Fibroblast of upper back skin (primary cell): ENCODE results near the gene SLC25A33.

Experiments
- DNase-seq: peaks from one replicate; pipeline ENCODE4 v3.0.0-alpha.2; 2013

SLC25A33 gene

DNA sequence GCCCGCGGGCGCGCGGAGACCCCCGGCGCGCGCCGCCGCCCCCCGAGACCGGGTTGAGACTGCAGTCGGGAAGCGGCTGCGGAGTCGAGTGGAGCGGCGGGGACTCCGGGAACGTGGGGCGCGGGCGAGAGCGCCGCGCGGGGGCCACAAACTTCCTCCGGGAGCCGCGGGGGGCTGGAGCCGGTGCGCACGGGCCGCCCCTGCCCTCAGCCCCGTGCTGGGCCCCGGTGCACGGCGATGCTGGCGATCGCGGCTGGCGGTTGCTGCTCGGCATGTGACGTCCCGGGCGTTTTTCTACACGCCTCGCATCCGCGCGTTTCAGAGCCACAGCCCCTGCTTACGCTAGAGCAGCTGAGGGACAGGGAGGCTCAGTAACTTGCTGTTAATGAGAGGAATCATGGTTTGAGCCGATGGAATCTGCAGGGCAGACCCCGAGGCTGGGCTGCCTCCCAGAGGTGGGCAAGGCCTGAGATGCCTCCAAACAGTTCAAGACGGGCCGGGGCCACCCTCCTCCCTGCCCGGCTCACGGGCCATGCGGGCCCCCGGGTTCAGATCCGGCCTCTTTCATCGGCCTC lies 50.0 kb downstream of the SLC25A33 start:
- DNase-seq: no peak

GRCh38 chr1:9589719-9590157 lies 50.5 kb downstream of the SLC25A33 start:
- DNase-seq: no peak

DNA sequence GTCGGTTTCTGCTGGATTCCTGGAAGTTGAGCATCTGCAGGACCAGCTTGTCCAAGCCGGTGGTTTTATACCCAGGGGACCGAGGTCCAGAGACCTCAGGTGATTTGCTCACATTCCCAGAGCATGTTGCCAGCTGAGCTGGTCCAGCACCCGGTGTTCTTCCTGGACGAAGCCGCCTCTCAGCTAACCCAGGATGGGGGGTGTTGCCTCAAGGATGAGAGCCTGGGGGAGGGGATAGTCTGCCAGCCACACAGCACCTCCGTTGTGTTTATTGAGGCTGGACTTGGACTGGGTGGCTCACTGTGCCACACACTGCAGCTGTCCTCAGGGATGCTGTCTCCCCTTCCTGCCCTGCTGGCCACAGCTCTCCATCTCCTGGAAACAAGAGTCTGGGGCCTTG lies 50.9 kb downstream of the SLC25A33 start:
- no peak for DNase-seq

DNA sequence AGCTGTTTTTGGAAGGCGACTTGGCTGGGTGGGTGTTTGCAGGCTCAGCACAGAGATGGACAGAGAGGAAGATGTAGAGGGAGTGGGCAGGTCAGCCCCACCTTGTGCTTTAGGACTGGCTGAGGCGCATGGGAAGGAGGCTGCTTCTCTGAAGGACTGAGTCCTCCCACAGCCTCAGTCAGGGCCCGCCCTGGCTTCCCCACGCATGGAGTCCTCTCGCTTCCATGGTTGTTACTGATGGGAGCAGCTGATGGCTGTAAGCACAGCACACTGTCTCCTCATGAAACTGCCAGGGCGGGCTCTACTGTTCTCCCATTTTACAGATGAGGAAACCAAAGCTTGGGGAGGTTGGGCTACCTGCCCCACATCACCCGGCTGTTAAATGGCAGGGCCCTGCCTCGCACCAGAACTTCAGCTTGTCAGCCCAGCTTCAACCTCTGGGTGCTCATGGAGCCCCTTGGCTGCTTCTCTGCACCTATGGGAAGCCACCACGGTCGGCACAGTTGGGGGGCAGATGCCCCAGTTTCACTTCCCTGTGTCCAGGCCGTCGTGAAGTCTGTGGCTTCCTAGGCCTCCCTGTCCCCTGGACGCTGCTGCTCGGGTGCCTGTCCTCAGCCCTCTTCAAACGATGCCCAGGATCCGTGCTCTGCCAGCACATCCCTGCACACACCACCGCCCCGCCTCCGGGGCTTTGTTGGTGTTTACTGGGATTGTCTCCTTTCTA lies 51.8 kb downstream of the SLC25A33 start:
- no peak for DNase-seq

DNA sequence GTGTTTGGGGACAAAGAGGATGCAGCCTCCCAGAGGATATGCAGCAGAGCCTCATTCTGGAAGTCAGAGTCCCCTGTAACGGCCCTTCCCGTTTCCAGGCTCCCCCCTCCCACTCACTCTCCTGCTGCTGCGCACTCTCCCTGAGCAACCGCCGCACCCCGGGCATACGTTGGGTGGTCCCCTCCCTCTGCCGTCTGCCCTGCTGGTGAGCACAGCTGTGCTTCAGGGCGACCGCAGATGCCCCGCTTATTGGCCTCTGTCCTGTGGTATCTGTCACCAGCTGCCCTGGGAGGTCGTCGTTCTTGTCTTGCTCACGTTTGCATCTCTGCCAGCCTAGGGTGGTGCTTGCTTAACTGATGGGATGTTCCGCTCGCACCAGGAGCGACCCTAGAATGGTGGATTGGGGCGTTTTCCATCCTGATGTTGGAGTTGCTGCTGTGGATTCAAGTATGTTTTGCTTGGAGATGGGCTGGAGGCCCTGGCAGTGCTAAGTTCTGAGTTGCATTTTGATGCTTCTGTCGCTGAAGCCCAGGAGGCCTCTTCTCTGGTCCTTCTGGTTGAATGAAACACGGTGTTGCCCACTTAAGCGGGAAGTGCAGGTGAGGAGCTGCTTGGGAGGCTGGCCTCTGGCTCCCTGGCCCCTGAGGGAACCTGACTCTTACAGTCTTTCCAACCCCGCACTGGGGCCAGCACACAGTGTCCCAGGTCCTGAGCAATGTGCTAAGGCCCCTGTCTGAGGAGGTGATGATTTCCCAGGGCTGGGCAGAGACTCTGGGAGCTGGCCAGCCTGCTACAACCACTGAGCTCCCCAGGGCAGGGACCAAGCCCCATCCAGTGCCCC lies 52.6 kb downstream of the SLC25A33 start:
- DNase-seq: no peak

GRCh38 chr1:9592510-9593075 lies 53.3 kb downstream of the SLC25A33 start:
- DNase-seq: no peak

DNA sequence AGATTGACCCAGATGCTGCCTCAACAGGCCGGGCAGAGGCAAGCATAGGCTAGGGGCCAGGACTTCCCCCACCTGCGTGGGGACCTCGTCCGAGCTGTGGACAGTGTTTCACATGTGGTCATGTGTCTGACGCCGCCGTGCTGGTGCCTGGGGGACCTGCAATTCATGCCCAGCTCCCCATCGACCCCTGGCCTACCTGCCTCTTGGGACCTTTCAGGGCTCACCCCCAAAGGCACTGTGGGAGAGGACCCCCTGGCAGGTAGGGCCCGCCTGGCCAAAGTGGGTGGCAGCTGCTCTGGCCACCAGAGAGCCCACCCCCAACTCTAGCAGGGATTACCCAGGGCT lies 53.9 kb downstream of the SLC25A33 start:
- no peak for DNase-seq

GRCh38 chr1:9593492-9594465 lies 54.5 kb downstream of the SLC25A33 start:
- DNase-seq: peak; percentile 62

DNA sequence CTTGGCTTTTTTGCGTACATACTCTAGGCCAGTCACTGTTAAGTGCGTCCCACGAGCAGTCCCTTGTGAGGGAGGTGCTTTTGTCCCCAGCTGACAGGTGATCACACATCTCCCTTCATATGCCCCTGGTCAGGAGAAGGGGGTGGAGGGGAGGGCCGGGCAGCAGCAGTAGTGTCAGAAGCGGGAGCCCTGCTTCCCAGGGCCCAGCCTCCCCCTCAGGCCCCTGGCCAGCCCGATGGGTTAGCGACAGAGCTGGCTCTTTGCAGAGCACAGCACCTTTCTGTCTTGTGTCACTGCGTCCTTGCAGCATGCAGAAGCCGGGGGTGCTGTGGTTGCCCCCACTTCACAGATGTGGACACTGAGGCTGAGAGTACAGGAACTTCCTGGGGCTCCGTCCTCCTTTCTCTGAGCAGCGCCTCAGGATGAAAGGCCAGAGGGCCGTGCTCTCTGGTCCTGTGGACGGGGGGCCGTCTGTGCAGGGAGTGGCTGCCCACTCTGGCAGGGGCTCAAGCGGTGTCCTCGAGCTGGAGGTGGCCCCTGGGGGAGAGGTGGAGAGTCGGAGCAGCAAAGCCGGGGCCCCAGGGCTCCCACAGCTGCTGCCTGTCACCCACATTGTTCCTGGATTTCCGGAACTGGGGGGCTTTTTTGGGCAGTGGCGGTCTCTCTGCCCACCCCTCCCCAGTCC lies 55.3 kb downstream of the SLC25A33 start:
- DNase-seq: no peak

GRCh38 chr1:9595156-9595967 lies 56.1 kb downstream of the SLC25A33 start:
- no peak for DNase-seq

- DNase-seq: no peak
Observed at GRCh38 chr1:9595968-9596340, 56.7 kb downstream of the SLC25A33 start.

DNA sequence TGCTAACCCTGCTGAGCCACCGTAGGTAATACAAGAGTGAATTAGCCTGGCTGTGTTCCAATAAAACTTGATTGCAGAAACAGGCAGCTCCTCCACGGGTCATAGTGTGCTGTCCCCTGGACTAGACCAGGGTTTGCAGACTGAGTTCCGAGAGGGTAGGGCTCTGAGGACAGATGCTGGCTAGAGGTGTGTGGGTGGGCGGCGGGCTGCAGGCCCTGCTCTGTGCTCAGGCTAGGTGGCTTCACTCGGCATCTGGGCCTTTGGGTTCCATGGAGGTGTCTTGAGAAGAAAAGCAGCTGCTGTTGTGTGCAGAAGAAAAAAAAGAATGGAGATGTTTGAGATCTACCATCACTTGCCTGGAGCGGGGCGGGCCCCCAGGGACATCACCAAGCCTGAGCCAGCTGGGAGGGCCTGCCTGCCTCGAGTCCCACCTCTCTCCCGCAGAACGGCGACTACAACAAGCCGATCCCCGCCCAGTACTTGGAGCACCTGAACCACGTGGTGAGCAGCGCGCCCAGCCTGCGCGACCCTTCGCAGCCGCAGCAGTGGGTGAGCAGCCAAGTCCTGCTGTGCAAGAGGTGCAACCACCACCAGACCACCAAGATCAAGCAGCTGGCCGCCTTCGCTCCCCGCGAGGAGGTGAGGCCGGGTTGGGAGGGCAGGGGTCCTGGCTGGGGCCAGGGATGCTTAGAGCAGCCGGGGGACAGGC lies 57.3 kb downstream of the SLC25A33 start:
- DNase-seq: no peak

GRCh38 chr1:9597361-9598315 lies 58.4 kb downstream of the SLC25A33 start:
- DNase-seq: no peak

DNA sequence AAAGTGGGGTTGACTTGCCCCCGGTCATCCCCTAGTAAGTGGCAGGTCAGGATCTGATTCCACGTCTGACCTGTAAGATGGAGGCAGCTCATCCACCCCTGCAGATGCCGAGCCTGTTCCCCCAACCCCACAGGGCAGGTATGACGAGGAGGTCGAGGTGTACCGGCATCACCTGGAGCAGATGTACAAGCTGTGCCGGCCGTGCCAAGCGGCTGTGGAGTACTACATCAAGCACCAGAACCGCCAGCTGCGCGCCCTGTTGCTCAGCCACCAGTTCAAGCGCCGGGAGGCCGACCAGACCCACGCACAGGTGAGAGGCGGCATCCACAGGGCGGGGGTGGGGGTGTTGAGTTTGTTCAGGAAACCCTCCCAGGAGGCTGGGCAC lies 59.0 kb downstream of the SLC25A33 start:
- DNase-seq: no peak

GRCh38 chr1:9599741-9600140 lies 60.5 kb downstream of the SLC25A33 start:
- DNase-seq: no peak

DNA sequence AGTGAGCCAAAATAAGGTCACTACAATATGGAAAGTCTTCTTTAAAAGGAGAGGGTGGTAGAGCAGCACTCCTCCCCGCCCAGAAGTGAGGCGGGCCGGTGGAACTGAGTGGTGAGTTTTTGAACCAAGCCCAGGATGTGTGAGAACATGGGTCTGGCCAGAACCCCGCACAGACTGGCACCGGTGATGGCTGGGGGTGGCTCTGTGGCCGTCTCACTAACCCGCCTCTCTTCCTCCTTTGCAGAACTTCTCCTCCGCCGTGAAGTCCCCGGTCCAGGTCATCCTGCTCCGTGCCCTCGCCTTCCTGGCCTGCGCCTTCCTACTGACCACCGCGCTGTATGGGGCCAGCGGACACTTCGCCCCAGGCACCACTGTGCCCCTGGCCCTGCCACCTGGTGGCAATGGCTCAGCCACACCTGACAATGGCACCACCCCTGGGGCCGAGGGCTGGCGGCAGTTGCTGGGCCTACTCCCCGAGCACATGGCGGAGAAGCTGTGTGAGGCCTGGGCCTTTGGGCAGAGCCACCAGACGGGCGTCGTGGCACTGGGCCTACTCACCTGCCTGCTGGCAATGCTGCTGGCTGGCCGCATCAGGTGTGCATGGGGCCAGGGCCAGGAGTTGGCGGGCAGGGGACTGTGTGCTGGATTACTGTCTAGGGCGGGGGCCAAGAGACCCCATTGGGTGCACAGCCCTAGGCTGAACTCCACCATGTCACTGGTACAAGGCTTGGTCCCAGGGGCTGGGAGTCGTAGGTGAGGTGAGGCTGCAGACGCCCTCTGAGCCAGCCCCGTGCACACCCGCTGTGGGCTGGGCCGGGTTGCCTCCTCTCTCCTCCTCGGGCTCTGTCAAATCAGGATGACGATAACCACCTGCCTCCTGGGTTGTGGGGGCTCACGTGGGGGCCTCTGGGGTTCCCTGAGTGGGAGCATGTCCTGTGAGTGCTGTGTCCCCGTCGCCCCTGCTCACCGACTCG lies 61.9 kb downstream of the SLC25A33 start:
- DNase-seq: no peak

DNA sequence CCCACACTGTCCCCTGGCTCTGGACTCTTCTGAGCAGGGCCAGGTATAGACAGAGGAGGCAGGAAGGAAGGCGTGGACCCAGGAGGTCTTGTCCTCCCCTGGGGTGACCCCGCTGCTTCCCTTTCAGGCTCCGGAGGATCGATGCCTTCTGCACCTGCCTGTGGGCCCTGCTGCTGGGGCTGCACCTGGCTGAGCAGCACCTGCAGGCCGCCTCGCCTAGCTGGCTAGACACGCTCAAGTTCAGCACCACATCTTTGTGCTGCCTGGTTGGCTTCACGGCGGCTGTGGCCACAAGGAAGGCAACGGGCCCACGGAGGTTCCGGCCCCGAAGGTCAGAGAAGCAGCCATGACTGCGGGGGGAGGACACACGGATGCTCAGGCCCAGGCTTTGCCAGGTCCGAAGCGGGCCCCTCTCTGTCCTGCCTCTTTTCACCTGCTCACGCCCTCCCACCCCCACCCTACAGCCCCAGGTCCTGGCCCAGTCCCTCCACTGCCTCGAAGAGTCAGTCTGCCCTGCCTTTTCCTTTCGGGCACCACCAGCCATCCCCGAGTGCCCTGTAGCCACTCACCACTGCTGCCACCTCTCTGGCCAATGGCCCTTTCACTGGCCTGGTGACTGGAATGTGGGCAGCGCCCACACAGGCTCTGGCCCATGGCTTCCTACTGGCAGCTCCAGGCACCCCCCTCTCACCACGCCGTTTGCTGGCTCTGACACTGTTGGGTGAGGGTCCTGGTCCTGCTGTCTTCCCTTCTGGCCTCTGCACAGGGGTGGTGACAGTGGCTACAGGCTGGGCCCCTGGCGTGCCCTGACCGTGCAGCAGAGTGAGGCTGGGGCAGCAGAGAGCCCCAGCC lies 62.9 kb downstream of the SLC25A33 start:
- no peak for DNase-seq
